K562 (cell line): ENCODE results near the gene LY6G6D. TPM values are rescaled to one million over a fixed set of nuclear protein-coding genes. Genes with fewer than 3 reads are reported as not detected.

ENCODE experiments used
- ARID1B ChIP-seq: fragments of 450-650 bp; IDR thresholded peaks from 2 replicates; pipeline ENCODE4 v1.6.1; 2016; ENCODE audit warnings: antibody characterized with exemption, mild to moderate bottlenecking, inconsistent platforms
- ATF6 ChIP-seq: sonication (generic); formaldehyde crosslinking; IDR thresholded peaks from 2 replicates; pipeline ENCODE4 v1.4.0; 2020; ENCODE audit warnings: mild to moderate bottlenecking, missing genetic modification reagents
- CBX1 ChIP-seq: sonication (generic); IDR thresholded peaks from 2 replicates; pipeline ENCODE4 v1.6.1; 2016; ENCODE audit warnings: antibody characterized with exemption, low read depth, mild to moderate bottlenecking
- CEBPG ChIP-seq, 3 experiments: fragments of 200-800 bp in 1 of 3; sonication (Bioruptor generic) in 1 of 3; sonication (generic) in 1 of 3; formaldehyde crosslinking in 1 of 3; IDR thresholded peaks in 2 of 3; conservative IDR thresholded peaks in 1 of 3; 2 replicates each; pipeline versions ENCODE4 v1.6.1 to v1.8.0; 2016 to 2022; ENCODE audit warnings: missing compliant biosample characterization in 2 of 3, missing genetic modification characterization in 2 of 3, mild to moderate bottlenecking in 1 of 3, missing genetic modification reagents in 1 of 3
- ELF1 ChIP-seq: fragments of 200-800 bp; sonication (Bioruptor generic); IDR thresholded peaks from 2 replicates; pipeline ENCODE4 v1.6.1; 2016; ENCODE audit warnings: missing genetic modification characterization, missing compliant biosample characterization
- FOXA3 ChIP-seq, 2 experiments: fragments of 450-650 bp in 1 of 2; sonication (generic) in 1 of 2; formaldehyde crosslinking; IDR thresholded peaks in 1 of 2; conservative IDR thresholded peaks in 1 of 2; 2 replicates each; pipeline versions ENCODE4 v1.4.0 to v1.8.0; 2020 to 2022; ENCODE audit warnings: mild to moderate bottlenecking in 2 of 2, missing genetic modification reagents in 1 of 2
- HOXB6 ChIP-seq: fragments of 250-450 bp; sonication (Bioruptor Pico); IDR thresholded peaks from 2 replicates; pipeline ENCODE4 v1.5.1; 2022; ENCODE audit warnings: mild to moderate bottlenecking, borderline replicate concordance
- NR2F6 ChIP-seq: fragments of 450-650 bp; formaldehyde crosslinking; IDR thresholded peaks from 2 replicates; pipeline ENCODE4 v1.4.0; 2020; ENCODE audit warnings: mild to moderate bottlenecking
- PHB ChIP-seq: fragments of 250-450 bp; sonication (Bioruptor Pico); IDR thresholded peaks from 2 replicates; pipeline ENCODE4 v1.5.0; 2021
- SNRNP70 ChIP-seq: fragments of 200-400 bp; formaldehyde crosslinking; optimal IDR thresholded peaks from 2 replicates; pipeline ENCODE3; 2017; ENCODE audit warnings: low read depth, low read length
- SP2 ChIP-seq: IDR thresholded peaks from 2 replicates; pipeline ENCODE4 v1.6.1; 2011; ENCODE audit warnings: mild to moderate bottlenecking, low read depth, low read length, moderate library complexity; ENCODE audit not compliant: poor library complexity, severe bottlenecking; ENCODE audit errors: extremely low read depth
- TAL1 ChIP-seq: fragments of 450-650 bp; IDR thresholded peaks from 2 replicates; pipeline ENCODE4 v1.6.1; 2016; ENCODE audit warnings: mild to moderate bottlenecking
- TBL1XR1 ChIP-seq, 2 experiments: IDR thresholded peaks; 2 replicates each; pipeline ENCODE4 v1.6.1; 2012; ENCODE audit warnings: improper control_type of control experiment in 2 of 2, low read length in 2 of 2, mild to moderate bottlenecking in 1 of 2
- TRIM28 ChIP-seq: fragments of 450-650 bp; IDR thresholded peaks from 2 replicates; pipeline ENCODE4 v1.6.1; 2017
- TSC22D4 ChIP-seq: fragments of 450-650 bp; IDR thresholded peaks from 2 replicates; pipeline ENCODE4 v1.6.1; 2016; ENCODE audit warnings: missing genetic modification characterization, missing biosample characterization, control low read depth
- YY1 ChIP-seq, 3 experiments: IDR thresholded peaks; 2 replicates each; pipeline ENCODE4 v1.6.1; 2011; ENCODE audit warnings: low read length in 2 of 3, mild to moderate bottlenecking in 2 of 3, moderate library complexity in 2 of 3, borderline replicate concordance in 1 of 3, control low read depth in 1 of 3, low read depth in 1 of 3; ENCODE audit not compliant: insufficient read depth in 3 of 3, insufficient replicate concordance in 2 of 3, control insufficient read depth in 1 of 3, insufficient read length in 1 of 3; ENCODE audit errors: extremely low read depth in 1 of 3
- ZNF165 ChIP-seq: fragments of 250-450 bp; sonication (Bioruptor Pico); IDR thresholded peaks from 2 replicates; pipeline ENCODE4 v1.4.0; 2020; ENCODE audit warnings: borderline replicate concordance
- ZNF224 ChIP-seq: sonication (generic); formaldehyde crosslinking; IDR thresholded peaks from 2 replicates; pipeline ENCODE4 v1.8.0; 2022; ENCODE audit warnings: mild to moderate bottlenecking, missing genetic modification reagents
- ZNF3 ChIP-seq: fragments of 250-450 bp; sonication (Bioruptor Pico); IDR thresholded peaks from 2 replicates; pipeline ENCODE4 v1.5.0; 2021; ENCODE audit warnings: mild to moderate bottlenecking, moderate library complexity
- ZNF707 ChIP-seq: fragments of 250-450 bp; sonication (Bioruptor Pico); conservative IDR thresholded peaks from 2 replicates; pipeline ENCODE4 v1.8.0; 2022; ENCODE audit warnings: inconsistent platforms, mild to moderate bottlenecking, moderate library complexity
- ZSCAN29 ChIP-seq: fragments of 450-650 bp; IDR thresholded peaks from 2 replicates; pipeline ENCODE4 v1.6.1; 2017
- polyA plus RNA-seq, 8 experiments: library from polyadenylated mRNA; depleted of rRNA in 4 of 8; stranded (reverse) in 5 of 8; unstranded in 3 of 8; fragments of >200 nt; fragmentation: Nextera tagmentation in 2 of 8; fragmentation: Illumina TruSeq in 1 of 8; extraction: Ambion mirVana in 2 of 8; extraction: Trizol in 1 of 8; gene quantifications; 2 replicates each; pipeline versions ENCODE4 v1.2.1 to v1.2.3, GENCODE V29; 2011 to 2014; ENCODE audit warnings: inconsistent platforms in 1 of 8, missing spikeins in 1 of 8
- total RNA-seq, 7 experiments: library from RNA; depleted of rRNA in 6 of 7; stranded (reverse); fragments of >200 nt in 6 of 7; fragmentation: Illumina TruSeq in 2 of 7; extraction: Trizol in 2 of 7; gene quantifications; 2 replicates each; pipeline versions ENCODE4 v1.2.1 to v1.2.3, GENCODE V29; 2011 to 2021; ENCODE audit warnings: low replicate concordance in 1 of 7
- TF ChIP-seq, protein P1 (sequence below): fragments of 450-650 bp; conservative IDR thresholded peaks from 2 replicates; pipeline ENCODE4 v1.6.1; 2016; ENCODE audit warnings: missing genetic modification characterization, low read depth, mild to moderate bottlenecking, missing compliant biosample characterization, moderate library complexity
- TF ChIP-seq, protein P2 (sequence below): fragments of 250-450 bp; sonication (Bioruptor Pico); IDR thresholded peaks from 2 replicates; pipeline ENCODE4 v1.8.0; 2021; ENCODE audit warnings: moderate library complexity, mild to moderate bottlenecking, inconsistent platforms
- TF ChIP-seq, protein P3 (sequence below): fragments of 250-450 bp; sonication (Bioruptor Pico); IDR thresholded peaks from 2 replicates; pipeline ENCODE4 v1.8.0; 2021; ENCODE audit warnings: borderline replicate concordance, mild to moderate bottlenecking, moderate library complexity; ENCODE audit not compliant: poor library complexity, severe bottlenecking

Gene LY6G6D
- total and polyA plus RNA-seq, 9 of the 15 experiments (the other 6 are each of a cell fraction or from before 2014, with no cell fraction given), result 0.30 to 0.38 TPM; not detected in 7

DNA sequence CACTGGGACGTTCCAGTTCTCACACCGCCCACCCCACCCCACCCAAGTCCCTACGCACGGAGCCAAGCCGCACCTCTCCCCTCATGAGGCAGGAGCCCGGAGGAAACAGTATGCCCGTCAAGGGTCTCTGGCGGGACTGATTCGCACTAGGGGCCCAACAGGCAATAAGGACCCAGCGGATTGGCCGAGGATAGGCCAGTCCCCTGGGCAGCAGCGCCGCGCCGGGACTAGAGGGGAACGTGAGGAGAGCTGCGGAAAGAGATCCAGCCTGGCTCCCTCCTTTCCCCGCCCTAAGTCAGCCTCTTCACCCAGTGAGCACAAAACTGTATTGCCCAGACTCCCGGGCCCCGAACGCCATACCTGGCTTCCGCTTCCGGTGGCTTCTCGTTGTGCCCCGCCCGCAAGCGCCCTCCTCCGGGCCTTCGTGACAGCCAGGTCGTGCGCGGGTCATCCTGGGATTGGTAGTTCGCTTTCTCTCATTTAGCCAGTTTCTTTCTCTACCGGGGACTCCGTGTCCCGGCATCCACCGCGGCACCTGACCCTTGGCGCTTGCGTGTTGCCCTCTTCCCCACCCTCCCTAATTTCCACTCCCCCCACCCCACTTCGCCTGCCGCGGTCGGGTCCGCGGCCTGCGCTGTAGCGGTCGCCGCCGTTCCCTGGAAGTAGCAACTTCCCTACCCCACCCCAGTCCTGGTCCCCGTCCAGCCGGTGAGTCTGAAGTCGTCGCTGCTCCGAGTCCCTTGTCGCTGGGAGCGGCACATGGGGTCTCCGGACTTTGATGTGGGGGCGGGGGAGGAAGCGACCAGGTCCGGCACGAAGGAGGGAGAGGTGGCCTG is 49.4 kb upstream of the LY6G6D start, which contains the start of gene CSNK2B (continued):
- TF ChIP-seq, protein P1, sequence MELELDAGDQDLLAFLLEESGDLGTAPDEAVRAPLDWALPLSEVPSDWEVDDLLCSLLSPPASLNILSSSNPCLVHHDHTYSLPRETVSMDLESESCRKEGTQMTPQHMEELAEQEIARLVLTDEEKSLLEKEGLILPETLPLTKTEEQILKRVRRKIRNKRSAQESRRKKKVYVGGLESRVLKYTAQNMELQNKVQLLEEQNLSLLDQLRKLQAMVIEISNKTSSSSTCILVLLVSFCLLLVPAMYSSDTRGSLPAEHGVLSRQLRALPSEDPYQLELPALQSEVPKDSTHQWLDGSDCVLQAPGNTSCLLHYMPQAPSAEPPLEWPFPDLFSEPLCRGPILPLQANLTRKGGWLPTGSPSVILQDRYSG, result peak; percentile 52; the same call in 1 of the 2 replicates
- peak; percentile 84 for TF ChIP-seq NR2F6 (CRISPR knock-in tag)
- TF ChIP-seq ARID1B, result no peak
- TF ChIP-seq ZNF165, result no peak
- TF ChIP-seq SNRNP70, result no peak
- no peak for TF ChIP-seq HOXB6 (CRISPR knock-in tag)
- TF ChIP-seq, protein P2, sequence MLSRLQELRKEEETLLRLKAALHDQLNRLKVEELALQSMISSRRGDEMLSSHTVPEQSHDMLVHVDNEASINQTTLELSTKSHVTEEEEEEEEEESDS (CRISPR knock-in tag), result no peak
- no peak for TF ChIP-seq ATF6 (CRISPR knock-in tag)
- peak; percentile 24 to 89 (median 86) for TF ChIP-seq YY1 (IDR thresholded peaks at IDR 0.05; ENCODE audit: borderline replicate concordance in 1 of 3, control insufficient read depth in 1 of 3, extremely low read depth in 1 of 3, insufficient read depth in 3 of 3, insufficient read length in 1 of 3, insufficient replicate concordance in 2 of 3, low read depth in 1 of 3, low read length in 2 of 3)
- no peak for TF ChIP-seq TSC22D4 (tag)
- peak; percentile 96 for TF ChIP-seq PHB
- 0 out of 2 replicates have a peak, but pooled peaks have one; percentile 19 for TF ChIP-seq ZNF707
- no peak for TF ChIP-seq ZNF3 (CRISPR knock-in tag)
- TF ChIP-seq TBL1XR1 (IDR thresholded peaks at IDR 0.05; ENCODE audit: low read length in 2 of 2), result peak; percentile 47 to 50; a peak in 2 of 4 replicates
- no peak; the same call in 1 of the 2 replicates for TF ChIP-seq TRIM28
- TF ChIP-seq FOXA3 (CRISPR knock-in tag; conservative IDR thresholded peaks at IDR 0.05 in 1 of 2, IDR thresholded peaks at IDR 0.05 in 1 of 2), result no peak
- no peak for TF ChIP-seq ELF1 (tag)
- TF ChIP-seq SP2, result no peak
- TF ChIP-seq TAL1, result no peak
- TF ChIP-seq ZNF224, result 0 out of 2 replicates have a peak, but pooled peaks have one; percentile 44
- TF ChIP-seq, protein P3, sequence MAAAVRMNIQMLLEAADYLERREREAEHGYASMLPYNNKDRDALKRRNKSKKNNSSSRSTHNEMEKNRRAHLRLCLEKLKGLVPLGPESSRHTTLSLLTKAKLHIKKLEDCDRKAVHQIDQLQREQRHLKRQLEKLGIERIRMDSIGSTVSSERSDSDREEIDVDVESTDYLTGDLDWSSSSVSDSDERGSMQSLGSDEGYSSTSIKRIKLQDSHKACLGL (CRISPR knock-in tag), result no peak
- TF ChIP-seq CEBPG (CRISPR knock-in tag; IDR thresholded peaks at IDR 0.05), result no peak
- TF ChIP-seq CEBPG (tag; conservative IDR thresholded peaks at IDR 0.05 in 1 of 2, IDR thresholded peaks at IDR 0.05 in 1 of 2), result no peak
- TF ChIP-seq CBX1, result no peak
- TF ChIP-seq ZSCAN29, result peak; percentile 30; the same call in 1 of the 2 replicates
